K562 (cell line): ENCODE data around the gene FAM89B.

Source experiments
- CTCF ChIP-seq, 3 experiments: IDR thresholded peaks in 2 of 3; conservative IDR thresholded peaks in 1 of 3; 2 replicates each; pipeline ENCODE4 v1.5.1; 2011 to 2012; ENCODE audit warnings: low read length in 3 of 3, mild to moderate bottlenecking in 3 of 3, control low read depth in 2 of 3, improper control_type of control experiment in 1 of 3, inconsistent platforms in 1 of 3, low read depth in 1 of 3, mixed read lengths in 1 of 3, moderate library complexity in 1 of 3; ENCODE audit not compliant: insufficient read depth in 2 of 3
- FOXK1 ChIP-seq: sonication (generic); formaldehyde crosslinking; IDR thresholded peaks from 2 replicates; pipeline ENCODE4 v1.8.0; 2022; ENCODE audit warnings: missing genetic modification reagents, mild to moderate bottlenecking, borderline replicate concordance
- JUN ChIP-seq, 2 experiments: sonication (generic) in 1 of 2; formaldehyde crosslinking in 1 of 2; IDR thresholded peaks; 2 replicates each; pipeline versions ENCODE4 v1.6.1 to v1.8.0; 2012 to 2022; ENCODE audit warnings: borderline replicate concordance in 2 of 2, mild to moderate bottlenecking in 2 of 2, improper control_type of control experiment in 1 of 2, low read depth in 1 of 2, low read length in 1 of 2, missing genetic modification reagents in 1 of 2
- POLR2A ChIP-seq: fragments of 450-650 bp; conservative IDR thresholded peaks from 2 replicates; pipeline ENCODE4 v1.6.1; 2016
- POLR2AphosphoS5 ChIP-seq: IDR thresholded peaks from 2 replicates; pipeline ENCODE4 v1.6.1; 2011; ENCODE audit warnings: mild to moderate bottlenecking, low read depth, low read length, moderate library complexity; ENCODE audit not compliant: control insufficient read depth, insufficient read depth
- REST ChIP-seq, 2 experiments: fragments of 450-650 bp; formaldehyde crosslinking in 1 of 2; IDR thresholded peaks; 2 replicates each; pipeline versions ENCODE4 v1.4.0 to v1.6.1; 2014 to 2020; ENCODE audit warnings: mild to moderate bottlenecking in 2 of 2, borderline replicate concordance in 1 of 2, low read depth in 1 of 2
- SAFB2 ChIP-seq: fragments of 200-400 bp; formaldehyde crosslinking; IDR thresholded peaks from 2 replicates; pipeline ENCODE4 v1.6.1; 2018; ENCODE audit warnings: borderline replicate concordance, low read length, low read depth, moderate library complexity; ENCODE audit not compliant: severe bottlenecking
- ZNF583 ChIP-seq: fragments of 250-450 bp; sonication (Bioruptor Pico); IDR thresholded peaks from 2 replicates; pipeline ENCODE4 v1.4.0; 2020

DNA sequence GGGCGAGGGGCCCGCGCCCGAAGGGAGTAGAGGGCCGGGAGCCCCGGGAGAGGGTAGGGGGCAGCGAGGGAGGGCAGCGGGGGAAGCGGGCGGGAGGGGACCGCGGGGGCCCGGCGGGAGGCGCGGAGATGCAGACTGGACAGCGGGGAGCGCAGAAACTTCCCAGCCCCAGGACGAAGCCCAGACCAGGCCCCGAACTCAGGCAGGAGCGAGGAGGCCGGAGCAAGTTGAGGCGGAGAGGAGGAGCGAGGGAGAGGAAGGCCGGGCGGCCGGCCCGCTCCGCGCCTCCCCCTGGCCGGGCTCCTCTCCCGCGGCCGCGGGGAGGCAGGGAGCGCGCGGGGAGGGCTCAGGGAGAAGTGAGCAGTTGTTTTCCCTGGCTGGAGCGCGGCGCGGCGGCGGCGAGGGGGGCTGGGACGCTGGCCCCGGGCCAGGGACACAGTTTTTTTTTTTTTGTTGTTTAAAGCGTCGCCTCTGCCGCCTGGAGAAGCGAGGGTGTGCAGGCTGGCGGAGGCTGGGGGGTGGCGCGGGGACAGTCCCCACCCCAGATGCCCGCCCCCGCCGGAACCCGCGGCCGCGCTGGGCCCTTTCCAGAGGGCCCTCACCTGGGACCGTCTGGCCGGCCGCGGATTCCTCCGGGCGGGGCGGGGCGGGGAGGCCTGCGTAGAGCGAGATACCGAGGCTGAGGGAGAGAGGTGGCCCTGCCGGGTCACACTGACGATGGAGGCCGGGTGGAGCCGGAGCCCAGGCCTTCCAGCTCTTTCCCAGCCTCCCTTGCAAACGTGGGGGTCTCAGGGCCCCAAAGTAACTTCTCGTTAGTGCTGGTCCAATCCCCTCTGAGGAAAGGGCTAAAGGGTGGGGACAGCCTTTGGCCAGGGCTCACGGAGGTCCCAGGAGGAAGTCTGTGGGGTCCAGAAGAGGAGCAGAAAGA, 14.1 kb upstream of the FAM89B start, which contains the start of gene LTBP3:
- no peak for TF ChIP-seq FOXK1 (CRISPR knock-in tag)
- peak in 1 of 3 experiments; percentile 2; a peak in 2 of 6 replicates for TF ChIP-seq CTCF (IDR thresholded peaks at IDR 0.05 in 2 of 3, conservative IDR thresholded peaks at IDR 0.05 in 1 of 3; ENCODE audit: insufficient read depth in 2 of 3, low read depth in 1 of 3, low read length in 3 of 3)
- no peak for TF ChIP-seq POLR2AphosphoS5
- TF ChIP-seq POLR2A = peak; percentile 42; the same call in 1 of the 2 replicates
- TF ChIP-seq JUN (IDR thresholded peaks at IDR 0.05; ENCODE audit: borderline replicate concordance, low read depth, low read length) = no peak
- no peak for TF ChIP-seq JUN (CRISPR knock-in tag; IDR thresholded peaks at IDR 0.05; ENCODE audit: borderline replicate concordance)
- peak; percentile 3; the same call in 1 of the 2 replicates for TF ChIP-seq REST (IDR thresholded peaks at IDR 0.05; ENCODE audit: borderline replicate concordance)
- TF ChIP-seq REST (CRISPR knock-in tag; IDR thresholded peaks at IDR 0.05; ENCODE audit: low read depth) = no peak
- no peak for TF ChIP-seq ZNF583 (CRISPR knock-in tag)
- TF ChIP-seq SAFB2 = no peak
